ENCODE data around the gene IFFO2.

- TF ChIP-seq POLR2A (IDR thresholded peaks at IDR 0.05; ENCODE audit: low read depth, low read length), result no peak
- no peak for TF ChIP-seq POLR2AphosphoS5 (IDR thresholded peaks at IDR 0.05; ENCODE audit: low read depth, low read length)
- no peak for TF ChIP-seq TAF1 (IDR thresholded peaks at IDR 0.05; ENCODE audit: low read depth, low read length)
- TF ChIP-seq POU2F2 (IDR thresholded peaks at IDR 0.05; ENCODE audit: low read depth, low read length), result no peak
- TF ChIP-seq SPI1 (IDR thresholded peaks at IDR 0.05; ENCODE audit: low read depth, low read length), result no peak
- TF ChIP-seq PAX5 (IDR thresholded peaks at IDR 0.05; ENCODE audit: insufficient read depth, low read length, severe bottlenecking), result no peak
These were observed 17.8 kb downstream of the IFFO2 start for GRCh38 chr1:18938707-18939070.

Measured in GM12891 (cell line).